Large intestine (tissue), 12 donors: ENCODE measurements around the gene FUT7. TPM values are rescaled to one million over a fixed set of nuclear protein-coding genes. Genes with fewer than 3 reads are reported as not detected.

Source experiments
- DNase-seq, 2 donors: peaks; one replicate each; pipeline versions ENCODE4 v3.0.0 to v3.0.0-alpha.2; 2013
- H3K27ac ChIP-seq: one replicate; pipeline ENCODE4 v1.5.1; 2013; ENCODE audit warnings: low read length
- H3K27me3 ChIP-seq: 2 replicates; pipeline ENCODE4 v1.6.1; 2013; ENCODE audit warnings: low read length; ENCODE audit not compliant: control insufficient read depth, insufficient read depth
- H3K36me3 ChIP-seq: 2 replicates; pipeline ENCODE4 v1.6.1; 2013; ENCODE audit warnings: low read length; ENCODE audit not compliant: control insufficient read depth, insufficient read depth
- H3K4me1 ChIP-seq: one replicate; pipeline ENCODE4 v1.6.1; 2013; ENCODE audit warnings: low read length; ENCODE audit not compliant: control insufficient read depth, insufficient read depth
- H3K4me3 ChIP-seq: one replicate; pipeline ENCODE4 v1.5.1; 2013; ENCODE audit warnings: low read length
- H3K9me3 ChIP-seq: one replicate; pipeline ENCODE4 v1.6.1; 2013; ENCODE audit warnings: mild to moderate bottlenecking, low read depth, low read length, moderate library complexity; ENCODE audit not compliant: control insufficient read depth
- WGBS: methylation state at CpG from one replicate; pipeline ENCODE4 v1.1.5; 2013; ENCODE audit warnings: low lambda C conversion rate; ENCODE audit not compliant: insufficient coverage; 5-methylcytosine and 5-hydroxymethylcytosine counted together
- long read RNA-seq, 11 donors: transcript quantifications; one replicate each; lab custom pipeline, GENCODE V29; 2026
- polyA plus RNA-seq: library from polyadenylated mRNA; unstranded; fragments of 120-200 nt; gene quantifications from one replicate; pipeline ENCODE4 v1.2.1, GENCODE V29; 2013

The FUT7 gene
- polyA plus RNA-seq: 0.69 TPM
- long read RNA-seq, donor 1, partial matches to known transcripts: 0 of 1 reads
- long read RNA-seq, donor 1, other reads (novel, unspliced or antisense): 0 of 1 reads
- long read RNA-seq, donor 2, partial matches to known transcripts: 0 of 2 reads
- long read RNA-seq, donor 2, other reads (novel, unspliced or antisense): 0 of 2 reads
- long read RNA-seq, donor 3: 0 reads
- long read RNA-seq, donor 4: 0 reads
- long read RNA-seq, donor 5: 0 reads
- long read RNA-seq, donor 6: 0 reads
- long read RNA-seq, donor 7: 0 reads
- long read RNA-seq, donor 8: 0 reads
- long read RNA-seq, donor 9: 0 reads
- long read RNA-seq, donor 10, partial matches to known transcripts: 0 of 1 reads
- long read RNA-seq, donor 10, other reads (novel, unspliced or antisense): 0 of 1 reads
- long read RNA-seq, donor 11: 0 reads

GRCh38 chr9:137031904-137032640 is at the start of gene FUT7:
Gene FUT7, minus strand, starts transcription at chr9:137032088. Its CDS starts 97 bp downstream, at chr9:137031991.
- no CpG with 5 or more reads among the region's 16 CpGs for WGBS
- Histone ChIP-seq H3K4me1 (peaks cover 41% of the 10 kb centered on the region), H3K36me3 (no peaks in the 10 kb centered on the region), H3K27me3 (no peaks in the 10 kb centered on the region), H3K9me3 (no peaks in the 10 kb centered on the region), H3K4me3 (no peak within 1 kb of the TSS), H3K27ac (no peak within 1 kb of the TSS)
- peak in 1 of 2 donors; percentile 77 for DNase-seq

- no peak overlapping the region for H3K27ac ChIP-seq
- no peak overlapping the region for H3K4me3 ChIP-seq
- DNase-seq: no peak
- H3K36me3 ChIP-seq: peaks cover 32% of the 10 kb centered on the region
- H3K9me3 ChIP-seq: peaks cover 3% of the 10 kb centered on the region
- WGBS: no CpG with 5 or more reads among the region's 24 CpGs
- peaks cover 24% of the 10 kb centered on the region for H3K27me3 ChIP-seq
- H3K4me1 ChIP-seq: peaks cover 26% of the 10 kb centered on the region
These were observed 48.6 kb upstream of the FUT7 start for GRCh38 chr9:137080260-137081122.

- no peak overlapping the region for H3K27ac ChIP-seq
- peaks cover 24% of the 10 kb centered on the region for H3K27me3 ChIP-seq
- peaks cover 32% of the 10 kb centered on the region for H3K36me3 ChIP-seq
- no peak for DNase-seq
- no CpG with 5 or more reads among the region's 13 CpGs for WGBS
- peaks cover 3% of the 10 kb centered on the region for H3K9me3 ChIP-seq
- peaks cover 24% of the 10 kb centered on the region for H3K4me1 ChIP-seq
- H3K4me3 ChIP-seq: no peak overlapping the region
These were observed 47.5 kb upstream of the FUT7 start for GRCh38 chr9:137079401-137079787.

GRCh38 chr9:137078701-137079400 is 47.0 kb upstream of the FUT7 start:
- H3K27me3 ChIP-seq: peaks cover 24% of the 10 kb centered on the region
- DNase-seq: peak in 1 of 2 donors; percentile 31
- H3K4me1 ChIP-seq: peaks cover 27% of the 10 kb centered on the region
- no peak overlapping the region for H3K27ac ChIP-seq
- peaks cover 3% of the 10 kb centered on the region for H3K9me3 ChIP-seq
- H3K4me3 ChIP-seq: peak overlapping the region; percentile 74
- peaks cover 32% of the 10 kb centered on the region for H3K36me3 ChIP-seq
- WGBS: no CpG with 5 or more reads among the region's 51 CpGs

- Histone ChIP-seq H3K27me3 (peaks cover 24% of the 10 kb centered on the region), H3K4me3 (peak overlapping the region; percentile 74), H3K27ac (no peak overlapping the region), H3K36me3 (peaks cover 30% of the 10 kb centered on the region), H3K9me3 (peaks cover 3% of the 10 kb centered on the region), H3K4me1 (peaks cover 34% of the 10 kb centered on the region)
- no CpG with 5 or more reads among the region's 76 CpGs for WGBS
- peak in 1 of 2 donors; percentile 44 for DNase-seq
These were observed 46.1 kb upstream of the FUT7 start for GRCh38 chr9:137077758-137078693.

DNA sequence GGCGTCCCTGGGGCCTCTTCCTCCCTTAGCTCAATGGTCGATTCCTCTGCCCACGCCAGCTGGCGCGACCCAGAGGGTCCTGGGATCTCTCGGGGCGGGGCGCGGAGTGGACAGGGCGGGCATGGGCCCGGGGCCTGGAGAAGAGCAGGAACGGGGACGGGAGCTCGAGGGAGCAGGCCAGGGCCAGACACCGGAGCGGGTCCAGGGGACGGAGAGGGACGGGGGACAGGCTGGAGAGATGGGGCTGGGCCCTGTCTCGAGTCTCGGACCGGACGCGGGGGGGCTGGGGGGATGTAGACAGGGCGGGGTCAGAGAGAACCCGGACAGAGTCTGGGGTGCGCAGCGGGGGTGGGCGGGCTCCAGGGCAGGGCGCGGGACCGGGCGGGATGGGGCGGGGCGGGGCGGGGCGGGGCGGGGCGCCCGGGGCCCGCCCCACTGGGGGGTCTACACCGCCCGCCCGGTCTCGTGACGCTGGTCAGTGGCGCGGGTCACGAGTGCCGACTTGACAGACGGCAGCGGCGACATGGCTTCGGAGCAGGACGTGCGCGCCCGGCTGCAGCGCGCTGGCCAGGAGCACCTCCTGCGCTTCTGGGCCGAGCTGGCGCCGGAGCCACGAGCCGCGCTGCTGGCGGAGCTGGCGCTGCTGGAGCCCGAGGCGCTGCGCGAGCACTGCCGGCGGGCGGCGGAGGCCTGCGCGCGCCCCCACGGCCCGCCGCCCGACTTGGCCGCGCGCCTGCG is 45.3 kb upstream of the FUT7 start, which contains the start of gene UAP1L1:
TSS of gene UAP1L1 (plus strand) at position 508 of the 738 bp plus-strand sequence. CDS start at position 524, 16 bp downstream.
- H3K27ac ChIP-seq: peak within 1 kb of the TSS; percentile 24
- peaks cover 24% of the 10 kb centered on the region for H3K27me3 ChIP-seq
- peaks cover 25% of the 10 kb centered on the region for H3K36me3 ChIP-seq
- H3K9me3 ChIP-seq: peaks cover 3% of the 10 kb centered on the region
- DNase-seq: peak; percentile 69 to 77
- peaks cover 34% of the 10 kb centered on the region for H3K4me1 ChIP-seq
- no CpG with 5 or more reads among the region's 87 CpGs for WGBS
- H3K4me3 ChIP-seq: peak within 1 kb of the TSS; percentile 74

GRCh38 chr9:137076636-137077009 is 44.7 kb upstream of the FUT7 start:
- Histone ChIP-seq H3K4me1 (peaks cover 34% of the 10 kb centered on the region), H3K4me3 (peak overlapping the region; percentile 41), H3K27me3 (peaks cover 24% of the 10 kb centered on the region), H3K36me3 (peaks cover 20% of the 10 kb centered on the region), H3K9me3 (peaks cover 3% of the 10 kb centered on the region), H3K27ac (peak overlapping the region; percentile 24)
- no peak for DNase-seq
- WGBS: no CpG with 5 or more reads among the region's 15 CpGs

- H3K4me1 ChIP-seq: peaks cover 43% of the 10 kb centered on the region
- peaks cover 12% of the 10 kb centered on the region for H3K36me3 ChIP-seq
- no peak for DNase-seq
- peaks cover 24% of the 10 kb centered on the region for H3K27me3 ChIP-seq
- no peak overlapping the region for H3K27ac ChIP-seq
- peaks cover 6% of the 10 kb centered on the region for H3K9me3 ChIP-seq
- H3K4me3 ChIP-seq: no peak overlapping the region
- WGBS: 83% methylated on average over 1 of the region's 12 CpGs
These were observed 43.4 kb upstream of the FUT7 start for GRCh38 chr9:137075275-137075775.
